Activated gamma-delta T cell treated with anti-CD3 and anti-CD28 coated beads, Interleukin-2, amount 50 U/mL, for 16 hours (primary cell): ENCODE measurements around the gene CRADD.
"Not testable (repeated sequence)": the region's sequence is repeated elsewhere in the genome, so short reads cannot be mapped to it uniquely, and the experiment has no call there.

Experiments
- DNase-seq: peaks from one replicate; pipeline ENCODE4 v3.0.0-alpha.2; 2020; ENCODE audit warnings: low read depth

The CRADD gene

DNA sequence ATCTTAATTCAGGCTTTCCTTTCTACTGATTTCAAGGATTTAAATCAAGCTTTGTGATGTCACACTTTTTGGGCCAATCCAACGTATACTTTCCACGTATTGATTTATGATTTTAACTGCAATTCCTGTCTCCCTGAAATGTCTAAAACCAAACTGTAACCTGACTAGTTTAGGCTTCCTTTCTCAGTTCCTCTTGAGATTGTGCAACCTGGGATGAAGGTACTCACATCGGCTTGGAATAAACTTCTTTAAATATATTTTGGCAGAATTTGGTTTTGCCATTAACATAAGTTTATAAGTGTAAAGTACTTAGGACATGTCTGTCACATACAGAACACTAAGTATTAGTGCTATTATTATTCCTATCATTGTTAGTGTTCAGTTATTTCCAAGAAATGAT is 224.6 kb downstream of the CRADD start:
- no peak for DNase-seq

DNA sequence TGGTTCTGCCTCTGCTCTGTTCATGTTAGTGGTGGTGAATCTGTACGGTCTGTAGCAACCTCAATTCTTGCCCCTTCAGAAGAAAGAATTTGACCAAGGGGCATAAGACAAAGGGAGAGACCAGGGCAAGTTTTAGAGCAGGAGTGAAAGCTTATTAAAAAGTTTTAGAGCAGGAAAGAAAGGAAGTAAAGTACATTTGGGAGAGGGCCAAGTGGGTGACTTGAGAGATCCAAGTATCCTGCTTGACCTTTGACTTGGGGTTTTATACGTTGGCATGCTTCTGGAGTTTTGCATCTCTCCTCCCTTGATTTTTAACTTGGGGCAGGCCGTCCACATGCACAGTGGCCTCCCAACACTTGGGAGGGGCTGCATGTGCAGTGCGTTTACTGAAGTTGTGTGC is 225.0 kb downstream of the CRADD start:
- DNase-seq = no peak

DNA sequence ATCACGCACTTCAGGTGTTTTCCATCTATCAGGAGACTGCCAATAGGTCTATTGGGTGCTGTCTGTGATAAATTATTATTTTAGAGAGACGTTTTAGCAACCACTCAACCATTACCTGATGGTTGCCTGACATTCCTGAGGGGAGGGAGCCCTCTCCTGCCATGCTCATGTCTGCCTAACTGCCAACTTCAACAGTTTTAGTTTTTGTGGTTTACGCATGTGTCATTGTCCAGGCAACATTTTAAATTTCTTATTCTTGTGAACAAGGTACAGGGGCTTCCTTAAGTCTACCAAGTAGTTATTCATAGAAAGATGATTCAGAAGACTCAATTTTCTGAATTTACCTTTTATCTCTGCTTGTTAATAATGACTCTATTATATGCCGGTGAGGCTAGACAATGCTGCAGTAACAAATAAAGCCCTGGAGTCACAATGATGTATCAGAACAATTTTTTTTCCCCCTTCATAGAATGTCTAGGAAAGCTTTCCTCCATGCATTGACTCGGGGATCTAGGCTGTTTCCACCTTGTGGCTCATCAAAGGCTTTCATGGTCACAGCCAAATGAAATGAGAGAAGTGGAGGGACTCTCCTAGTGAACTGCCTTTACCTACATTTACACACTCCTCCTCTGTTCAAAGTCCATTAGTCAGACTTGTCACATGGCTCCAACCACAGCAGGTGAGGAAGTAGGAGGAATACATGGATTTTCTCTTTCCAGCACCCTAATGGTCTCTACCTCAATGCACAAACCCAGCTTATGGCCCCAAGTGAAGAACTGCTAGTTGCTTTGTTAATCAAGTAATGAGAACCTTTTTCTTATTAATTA is 225.8 kb downstream of the CRADD start:
- no peak for DNase-seq

DNA sequence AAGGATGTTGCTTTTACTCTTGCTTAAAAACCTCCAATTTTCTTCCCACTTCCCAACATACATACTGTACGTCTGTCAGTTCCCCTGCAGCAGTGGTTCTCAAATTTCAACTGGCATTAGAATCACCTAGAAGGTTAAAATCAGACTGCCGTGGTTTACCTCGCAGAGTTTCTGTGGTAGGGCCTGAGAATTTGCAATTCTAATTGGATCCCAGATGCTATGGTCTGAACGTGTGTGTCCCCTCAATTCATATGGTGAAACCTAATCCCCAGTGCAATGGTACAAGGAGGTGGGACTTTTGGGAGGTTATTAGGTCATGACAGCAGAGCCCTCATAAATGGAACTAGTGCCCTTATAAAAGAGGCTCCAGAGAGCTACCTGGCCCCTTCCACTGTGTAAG is 226.9 kb downstream of the CRADD start:
- DNase-seq = no peak

DNA sequence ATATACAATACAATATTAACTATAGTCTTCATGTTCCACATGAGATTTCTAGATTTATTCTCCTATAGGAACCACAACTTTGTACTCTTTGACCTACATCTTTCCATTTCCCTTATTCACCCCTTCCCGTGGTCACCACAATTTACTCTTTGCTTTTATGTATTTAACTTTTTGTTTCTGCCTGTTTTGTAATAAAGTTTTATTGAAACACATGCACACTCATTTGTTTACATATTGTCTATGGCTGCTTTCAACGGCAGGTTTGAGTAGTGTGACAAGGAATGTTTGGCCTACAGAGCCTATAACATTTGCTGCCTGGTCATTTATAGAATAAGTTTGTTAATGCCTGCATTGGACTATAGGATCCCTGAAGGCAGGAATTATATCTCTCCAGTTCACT is 231.1 kb downstream of the CRADD start:
- no peak for DNase-seq

DNA sequence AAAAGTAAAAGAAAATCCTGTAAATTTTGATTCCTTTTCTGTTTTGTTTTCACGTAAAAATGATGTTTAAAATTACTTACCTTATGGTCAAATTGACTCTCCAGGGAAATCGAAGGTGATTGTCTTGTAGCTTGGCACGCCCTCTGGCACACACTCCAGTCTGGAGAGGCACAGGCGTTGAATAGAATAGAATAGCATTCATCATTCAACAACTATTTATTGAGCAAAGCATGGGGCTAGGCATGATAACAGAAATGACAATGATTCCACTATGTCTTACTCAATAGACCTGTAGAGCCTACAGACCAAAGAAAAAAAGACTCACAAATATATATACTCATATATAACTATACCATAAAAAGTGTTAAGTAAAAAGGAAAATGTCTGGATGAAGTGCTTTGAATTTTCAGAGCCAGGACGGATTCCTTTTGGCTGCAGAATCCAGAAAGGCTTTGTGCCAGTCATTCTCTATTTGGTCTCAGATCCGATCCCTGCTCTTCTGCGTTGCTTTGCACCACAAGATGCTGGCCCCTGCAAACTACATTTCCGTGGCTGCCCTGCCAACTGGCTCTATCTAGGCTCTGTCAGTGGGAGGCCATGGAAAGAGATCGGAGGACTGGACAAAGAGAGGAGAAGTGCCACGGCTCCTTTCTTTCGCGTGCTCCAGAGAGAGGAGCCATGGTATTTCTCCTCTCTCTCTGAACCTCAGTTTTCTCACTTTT is 231.8 kb downstream of the CRADD start:
- no peak for DNase-seq

DNA sequence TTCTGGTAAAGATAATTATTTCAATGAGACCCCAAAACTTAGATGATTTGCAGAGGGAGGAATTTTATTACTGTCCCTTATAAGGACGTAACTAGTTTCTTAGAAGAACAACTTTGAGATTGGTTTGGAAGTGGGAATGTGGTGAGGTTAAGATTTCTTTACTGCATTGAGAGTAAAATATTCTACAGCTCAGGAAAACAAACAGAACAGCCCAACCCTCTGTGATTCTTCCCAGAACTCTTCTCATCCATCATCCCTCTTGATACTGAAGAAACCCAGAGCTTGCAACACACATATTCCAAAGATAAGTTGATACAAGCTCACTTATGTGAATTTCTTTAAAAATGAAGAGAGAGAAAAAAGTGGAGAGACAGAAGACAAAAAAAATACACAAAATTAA is 234.2 kb downstream of the CRADD start:
- DNase-seq = no peak

DNA sequence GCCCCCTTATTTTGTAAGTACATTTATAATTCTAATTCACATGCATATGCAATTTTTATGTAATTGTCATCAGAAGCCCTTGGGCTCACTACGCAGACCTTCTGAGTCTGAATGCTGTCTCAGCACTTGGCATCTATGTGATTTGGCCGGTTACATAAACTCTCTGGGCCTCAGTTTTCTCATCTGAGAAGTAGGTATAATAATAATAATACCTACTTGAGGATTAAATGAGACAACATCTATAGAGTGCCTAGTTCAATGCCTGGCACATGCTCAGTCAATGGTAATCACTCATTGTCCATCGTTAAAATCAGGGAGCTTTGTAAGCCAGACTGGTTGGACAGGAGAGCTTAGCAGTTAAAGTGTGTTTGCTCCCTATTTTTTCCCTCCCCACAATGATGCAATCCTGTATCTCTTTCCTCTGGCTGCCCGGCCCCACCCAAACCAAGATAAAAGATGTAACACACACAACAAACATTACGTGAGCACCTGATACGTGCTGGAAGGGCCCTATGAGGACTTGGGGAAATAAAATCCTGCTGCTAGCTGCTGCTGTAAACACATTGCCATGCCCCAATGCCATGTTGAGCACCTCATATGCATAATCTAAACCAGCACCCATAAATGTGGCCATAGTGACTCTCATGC is 235.0 kb downstream of the CRADD start:
- no peak for DNase-seq

DNA sequence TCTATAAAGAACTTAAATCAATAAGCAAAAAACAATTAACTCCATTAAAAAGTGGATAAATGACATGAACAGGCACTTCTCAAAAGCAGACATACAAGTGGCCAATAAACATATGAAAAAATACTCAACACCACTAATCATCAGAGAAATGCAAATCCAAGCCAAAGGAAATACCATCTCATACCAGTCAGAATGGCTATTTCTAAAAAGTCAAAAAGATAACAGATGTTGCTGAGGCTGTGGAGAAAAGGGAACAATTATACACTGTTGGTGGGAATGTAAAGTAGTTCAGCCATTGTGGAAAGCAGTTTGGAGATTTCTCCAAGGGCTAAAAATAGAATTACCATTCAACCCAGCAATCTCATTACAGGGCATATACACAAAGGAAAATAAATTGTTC is 236.7 kb downstream of the CRADD start:
- DNase-seq = no peak

DNA sequence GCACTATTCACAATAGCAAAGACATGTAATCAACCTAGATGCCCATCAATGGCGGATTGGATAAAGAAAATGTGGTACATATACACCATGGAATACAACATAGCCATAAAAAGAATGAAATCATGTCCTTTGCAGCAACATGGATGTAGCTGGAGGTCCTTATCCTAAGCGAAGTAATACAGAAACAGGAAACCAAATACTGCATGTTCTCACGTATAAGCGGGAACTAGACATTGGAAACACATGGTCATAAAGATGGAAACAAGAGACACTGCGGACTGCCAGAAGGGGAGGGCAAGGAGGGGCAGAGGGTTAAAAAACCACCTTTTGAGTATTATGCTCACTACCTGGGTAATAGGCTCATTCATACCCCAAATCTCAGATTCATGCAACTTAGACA is 237.1 kb downstream of the CRADD start:
- DNase-seq = no peak

DNA sequence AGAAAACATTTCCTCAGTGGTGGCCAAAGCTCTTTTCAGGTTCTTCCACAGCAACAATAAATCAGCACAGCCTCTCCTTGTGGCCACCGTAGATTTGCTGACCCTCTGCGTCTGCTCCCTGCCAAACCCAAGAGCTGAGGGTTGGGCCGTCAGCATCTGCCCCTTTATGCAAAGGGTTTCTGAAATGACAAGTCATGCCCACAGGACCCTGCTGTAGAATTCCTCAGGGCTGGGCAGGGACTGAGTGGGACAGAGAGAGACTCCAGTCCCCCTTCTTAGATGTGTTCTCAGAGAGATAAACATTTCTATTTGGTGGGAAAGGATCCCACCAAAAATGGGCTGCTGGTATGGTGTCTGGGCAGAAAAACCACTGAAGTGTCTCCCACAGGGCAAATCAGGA is 238.2 kb downstream of the CRADD start:
- no peak for DNase-seq

DNA sequence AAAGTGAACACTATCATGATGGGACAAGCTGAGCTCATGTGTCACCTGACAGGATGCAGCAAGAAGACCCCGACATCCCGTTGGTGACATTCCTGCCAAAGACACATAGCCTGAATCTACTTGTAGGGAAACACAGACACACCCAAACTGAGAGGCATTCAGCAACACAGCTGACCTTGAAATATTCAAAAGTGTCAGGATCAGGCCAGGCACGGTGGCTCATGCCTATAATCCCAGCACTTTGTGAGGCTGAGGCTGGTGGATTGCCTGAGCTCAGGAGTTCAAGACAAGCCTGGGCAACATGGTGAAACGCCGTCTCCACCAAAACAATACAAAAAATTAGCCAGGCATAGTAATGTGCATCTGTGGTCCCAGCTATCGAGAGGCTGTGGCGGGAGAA is 239.2 kb downstream of the CRADD start:
- no peak for DNase-seq

DNA sequence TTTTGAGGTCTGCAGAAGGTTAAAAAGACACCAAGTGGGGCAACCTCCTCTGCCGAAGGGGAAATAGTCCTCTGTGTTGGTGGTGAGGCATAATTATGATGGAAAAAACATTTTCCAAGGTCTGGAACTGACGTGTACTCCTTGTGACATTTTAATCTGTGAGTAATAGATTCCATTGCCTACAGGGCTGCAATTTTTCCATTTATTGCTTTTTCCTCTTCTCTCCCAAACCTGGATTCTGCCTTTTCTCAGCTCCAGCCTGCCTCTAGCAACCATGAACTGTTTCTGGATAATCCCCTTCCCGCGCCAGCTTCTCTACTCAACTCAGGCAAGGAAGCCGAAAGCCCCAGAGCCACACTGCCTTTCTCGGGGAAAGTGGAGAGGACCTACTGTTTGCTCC is 241.1 kb downstream of the CRADD start:
- no peak for DNase-seq

DNA sequence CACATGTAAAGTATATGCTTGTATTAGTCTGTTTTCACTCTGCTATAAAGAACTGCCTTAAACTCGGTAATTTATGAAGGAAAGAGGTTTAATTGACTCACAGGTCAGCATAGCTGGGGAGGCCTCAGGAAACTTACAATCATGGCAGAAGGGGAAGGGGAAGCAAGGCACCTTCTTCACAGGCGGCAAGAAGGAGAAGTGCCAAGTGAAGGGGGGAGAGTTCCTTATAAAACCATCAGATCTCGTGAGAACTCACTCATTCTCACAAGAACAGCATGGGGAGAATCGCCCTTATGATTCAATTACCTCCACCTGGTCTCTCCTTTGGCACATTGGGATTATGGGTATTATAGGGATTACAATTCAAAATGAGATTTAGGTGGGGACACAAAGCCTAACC is 241.7 kb downstream of the CRADD start:
- DNase-seq = no peak

DNA sequence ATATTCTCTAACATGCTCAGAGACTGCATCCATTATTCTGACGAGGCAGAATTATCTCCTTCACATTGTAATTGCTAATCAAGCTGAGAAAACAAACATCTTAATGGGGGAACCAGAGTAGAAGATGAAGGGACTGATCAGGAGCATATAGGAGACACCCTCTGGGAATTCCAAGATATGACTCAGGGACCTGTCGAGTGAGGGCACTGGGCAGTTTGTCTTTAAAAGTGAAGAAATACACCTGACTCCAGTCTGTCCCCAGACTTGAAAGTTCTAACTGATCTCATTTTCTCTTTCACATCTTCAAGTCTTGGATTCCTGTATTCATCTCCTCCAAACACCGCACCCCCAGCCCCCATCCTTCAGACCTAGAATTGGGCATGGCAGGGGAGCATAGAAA is 244.3 kb downstream of the CRADD start:
- no peak for DNase-seq

DNA sequence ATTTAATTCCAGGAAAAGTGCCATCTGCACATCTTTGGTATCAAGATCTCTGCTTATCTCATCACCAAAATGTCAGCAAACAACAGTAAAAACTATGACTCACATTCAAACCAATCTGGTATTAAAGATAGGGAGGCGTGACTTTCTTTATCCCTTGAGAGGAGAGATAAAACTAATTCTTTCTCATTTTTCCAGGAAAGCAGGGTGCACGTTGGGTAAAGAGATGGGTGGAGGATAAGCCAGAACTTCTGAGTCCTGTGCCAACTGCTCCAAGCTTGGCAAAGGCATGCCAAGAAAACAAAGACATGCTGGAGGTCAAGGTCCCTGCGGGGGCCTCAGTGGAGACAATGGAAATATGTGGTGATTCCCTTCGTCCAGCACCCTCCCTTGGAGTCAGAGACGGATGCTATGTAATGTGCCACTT is 245.4 kb downstream of the CRADD start:
- DNase-seq = no peak

DNA sequence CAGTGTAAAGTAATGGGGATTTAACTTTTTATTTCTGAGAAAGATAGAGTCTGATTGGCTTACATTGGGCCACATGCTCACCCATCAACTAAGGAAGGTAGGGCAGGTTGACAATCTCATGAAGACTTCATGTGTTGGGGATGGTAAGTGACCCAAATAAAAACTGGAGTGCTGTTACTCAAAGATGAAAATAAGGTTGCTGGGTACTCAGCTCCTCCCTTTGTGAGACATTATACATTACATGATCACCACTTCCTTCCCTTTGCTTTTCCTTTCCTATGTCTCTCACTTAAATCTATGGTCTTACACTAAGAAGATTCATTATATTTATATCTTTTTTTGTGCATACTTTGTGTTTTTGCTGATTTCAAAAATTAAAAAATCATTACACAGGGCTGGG is 247.2 kb downstream of the CRADD start:
- no peak for DNase-seq

DNA sequence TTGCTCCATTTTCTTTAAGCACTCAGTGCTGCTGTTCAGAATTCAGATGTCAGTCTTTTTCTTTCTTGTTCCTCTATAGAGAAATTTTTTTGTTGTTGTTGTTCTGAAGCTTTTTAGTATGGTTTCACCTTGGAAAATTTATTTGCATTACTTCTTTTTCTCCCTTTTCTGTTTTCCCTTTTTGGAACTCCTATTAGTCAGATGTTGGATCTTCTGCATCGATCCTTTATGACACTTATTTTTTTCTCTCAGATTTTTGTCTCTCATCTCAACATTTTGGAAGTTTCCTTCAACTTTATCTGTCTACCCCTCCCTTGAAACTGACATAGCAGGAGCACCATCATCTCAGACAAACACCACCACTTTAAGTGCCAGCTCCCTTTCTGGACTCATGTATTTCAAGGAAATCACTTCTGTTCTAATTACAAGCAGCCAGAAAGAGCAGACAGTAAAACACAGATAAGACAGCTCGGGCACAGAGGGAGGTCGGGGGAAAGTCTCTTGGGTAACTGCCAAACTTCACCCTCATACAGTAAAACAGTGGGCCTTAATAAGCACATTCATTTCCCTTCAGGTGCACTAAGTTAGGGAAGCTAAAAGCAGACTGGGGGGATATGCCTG is 248.5 kb downstream of the CRADD start:
- DNase-seq = no peak

DNA sequence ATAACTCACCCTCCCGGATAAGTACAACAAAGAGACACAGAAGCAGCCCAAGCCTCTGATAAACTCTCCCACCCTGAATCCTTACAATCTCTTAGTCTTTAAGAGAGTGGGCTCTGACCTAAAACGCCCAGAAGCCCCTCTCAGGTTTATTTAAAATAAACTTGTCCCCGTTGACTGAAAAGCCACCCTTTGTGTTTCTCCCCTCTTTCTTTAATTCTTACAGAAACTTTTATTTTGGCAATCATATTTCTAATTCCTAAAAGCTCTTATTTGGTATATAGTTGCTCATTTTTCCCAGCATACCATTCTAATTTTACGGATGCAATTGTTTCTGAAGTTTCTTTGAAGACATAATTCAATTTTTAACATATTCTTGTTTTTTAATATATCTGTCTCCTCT is 249.1 kb downstream of the CRADD start:
- no peak for DNase-seq

DNA sequence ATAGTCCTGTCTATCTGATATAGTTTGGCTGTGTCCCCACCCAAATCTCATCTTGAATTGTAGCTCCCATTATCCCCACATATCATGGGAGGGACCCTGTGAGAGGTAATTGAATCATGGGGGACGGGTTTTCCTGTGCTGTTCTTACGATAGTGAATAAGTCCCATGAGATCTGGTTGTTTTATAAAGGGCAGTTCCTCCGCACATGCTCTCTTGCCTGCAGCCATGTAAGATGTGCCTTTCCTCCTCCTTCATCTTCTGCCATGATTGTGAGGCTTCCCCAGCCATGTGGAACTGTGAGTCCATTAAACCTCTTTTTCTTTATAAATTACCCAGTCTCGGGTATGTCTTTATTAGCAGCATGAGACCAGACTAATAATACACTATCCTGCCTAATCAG is 251.9 kb downstream of the CRADD start:
- not testable (repeated sequence) for DNase-seq

DNA sequence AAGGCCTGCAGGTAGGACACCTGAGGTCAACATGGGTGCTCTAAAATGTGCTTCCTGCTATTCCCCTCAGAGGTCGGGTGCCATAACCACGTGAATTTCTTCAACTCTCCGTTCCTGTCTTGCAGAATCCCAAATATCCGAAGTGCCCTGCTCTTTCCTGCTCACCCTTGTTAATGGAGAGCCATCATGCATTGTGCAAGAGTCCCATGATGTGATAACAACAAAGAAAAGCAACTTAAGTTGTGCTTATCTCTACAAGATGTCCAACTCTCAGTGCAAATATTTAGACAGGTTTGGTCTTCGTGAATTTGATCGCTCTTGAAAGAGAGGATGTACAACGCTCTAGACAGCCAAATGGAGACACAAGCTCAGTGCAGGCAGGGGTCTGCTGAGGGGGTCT is 260.6 kb downstream of the CRADD start:
- DNase-seq = no peak

DNA sequence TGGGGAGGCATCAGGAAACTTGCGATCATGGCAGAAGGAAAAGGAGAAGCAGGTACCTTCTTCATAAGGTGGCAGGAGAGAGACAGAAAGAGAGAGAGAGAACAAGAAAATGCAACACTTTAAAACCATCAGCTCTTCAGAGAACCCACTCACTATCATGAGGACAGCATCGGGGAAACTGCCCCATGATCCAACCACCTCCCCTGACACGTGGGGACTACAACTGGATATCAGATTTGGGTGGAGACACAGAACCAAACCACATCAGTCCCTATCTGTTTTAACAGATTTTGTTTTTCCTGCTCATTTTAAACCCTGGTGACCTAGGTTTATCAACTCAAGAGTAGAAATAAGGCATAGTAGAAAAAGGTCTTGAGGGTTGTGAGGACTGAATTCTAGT is 261.1 kb downstream of the CRADD start:
- DNase-seq = no peak

DNA sequence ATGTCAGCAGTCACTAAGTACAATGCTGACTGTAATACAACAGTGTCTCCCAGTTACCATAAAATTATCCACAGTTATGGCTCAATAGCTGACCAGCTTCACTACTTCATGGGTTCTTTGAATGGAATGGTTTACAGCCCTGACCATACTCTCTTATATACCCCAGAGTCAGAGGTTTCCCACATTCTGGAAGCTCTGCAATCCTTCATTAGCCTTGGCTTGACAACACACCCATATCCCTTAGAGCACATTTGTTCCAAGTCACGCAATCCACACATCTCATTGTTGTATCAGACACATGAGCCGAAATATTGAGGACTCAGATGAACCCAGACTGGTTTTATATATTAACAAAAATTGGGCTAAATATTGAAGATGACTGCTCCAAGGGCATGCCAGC is 261.8 kb downstream of the CRADD start:
- DNase-seq = no peak
